GM10266 (cell line): ENCODE measurements around the gene HIKESHI.
"Not testable (repeated sequence)": the region's sequence is repeated elsewhere in the genome, so short reads cannot be mapped to it uniquely, and the experiment has no call there.

Source experiments
- DNase-seq: peaks from one replicate; pipeline ENCODE4 v3.0.0; 2012; ENCODE audit errors: extremely low spot score
- TF ChIP-seq, protein P1 (sequence below): IDR thresholded peaks from 2 replicates; pipeline ENCODE4 v1.5.1; 2012; ENCODE audit warnings: mild to moderate bottlenecking, low read depth; ENCODE audit not compliant: control insufficient read depth, insufficient read depth; ENCODE audit errors: missing control alignments

Gene HIKESHI

DNA sequence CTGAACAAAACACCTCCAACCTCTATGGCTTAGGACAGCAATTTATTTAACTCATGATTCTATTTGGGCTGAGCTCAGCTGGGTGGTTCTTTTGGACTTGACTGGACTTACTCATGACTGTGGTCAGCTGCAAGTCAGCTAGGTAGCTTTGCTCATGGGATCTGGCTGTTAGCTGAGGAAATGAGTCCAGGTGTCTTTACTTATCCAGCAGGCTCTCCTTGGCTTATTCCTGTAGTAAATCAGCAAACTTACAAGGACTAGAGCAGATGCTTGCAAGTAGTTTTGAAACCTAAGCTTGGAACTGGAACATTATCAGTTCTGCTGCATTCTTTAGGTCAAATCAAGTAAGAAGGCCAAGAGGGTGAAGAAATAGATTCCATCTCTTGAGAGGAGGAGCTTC is 8.0 kb upstream of the HIKESHI start:
- no peak for DNase-seq
- TF ChIP-seq, protein P1, sequence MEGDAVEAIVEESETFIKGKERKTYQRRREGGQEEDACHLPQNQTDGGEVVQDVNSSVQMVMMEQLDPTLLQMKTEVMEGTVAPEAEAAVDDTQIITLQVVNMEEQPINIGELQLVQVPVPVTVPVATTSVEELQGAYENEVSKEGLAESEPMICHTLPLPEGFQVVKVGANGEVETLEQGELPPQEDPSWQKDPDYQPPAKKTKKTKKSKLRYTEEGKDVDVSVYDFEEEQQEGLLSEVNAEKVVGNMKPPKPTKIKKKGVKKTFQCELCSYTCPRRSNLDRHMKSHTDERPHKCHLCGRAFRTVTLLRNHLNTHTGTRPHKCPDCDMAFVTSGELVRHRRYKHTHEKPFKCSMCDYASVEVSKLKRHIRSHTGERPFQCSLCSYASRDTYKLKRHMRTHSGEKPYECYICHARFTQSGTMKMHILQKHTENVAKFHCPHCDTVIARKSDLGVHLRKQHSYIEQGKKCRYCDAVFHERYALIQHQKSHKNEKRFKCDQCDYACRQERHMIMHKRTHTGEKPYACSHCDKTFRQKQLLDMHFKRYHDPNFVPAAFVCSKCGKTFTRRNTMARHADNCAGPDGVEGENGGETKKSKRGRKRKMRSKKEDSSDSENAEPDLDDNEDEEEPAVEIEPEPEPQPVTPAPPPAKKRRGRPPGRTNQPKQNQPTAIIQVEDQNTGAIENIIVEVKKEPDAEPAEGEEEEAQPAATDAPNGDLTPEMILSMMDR: no peak

DNA sequence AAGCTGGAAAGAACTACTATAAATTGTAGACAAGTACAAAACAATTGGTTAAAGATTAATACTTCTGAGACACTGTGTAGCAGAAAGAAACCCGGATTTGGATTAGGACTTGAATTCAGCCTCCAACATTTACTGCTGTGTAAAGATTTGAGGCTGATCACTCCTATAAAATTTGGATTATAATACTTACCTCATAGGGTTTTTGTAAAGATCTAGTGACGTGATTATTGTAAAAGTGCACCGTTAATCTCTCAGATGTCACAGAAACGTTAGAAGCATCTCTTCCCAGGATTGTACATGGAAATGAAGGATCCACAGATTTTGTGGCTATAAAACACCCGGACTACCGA is 323 bp upstream of the HIKESHI start:
- TF ChIP-seq, protein P1: no peak
- DNase-seq: no peak

DNA sequence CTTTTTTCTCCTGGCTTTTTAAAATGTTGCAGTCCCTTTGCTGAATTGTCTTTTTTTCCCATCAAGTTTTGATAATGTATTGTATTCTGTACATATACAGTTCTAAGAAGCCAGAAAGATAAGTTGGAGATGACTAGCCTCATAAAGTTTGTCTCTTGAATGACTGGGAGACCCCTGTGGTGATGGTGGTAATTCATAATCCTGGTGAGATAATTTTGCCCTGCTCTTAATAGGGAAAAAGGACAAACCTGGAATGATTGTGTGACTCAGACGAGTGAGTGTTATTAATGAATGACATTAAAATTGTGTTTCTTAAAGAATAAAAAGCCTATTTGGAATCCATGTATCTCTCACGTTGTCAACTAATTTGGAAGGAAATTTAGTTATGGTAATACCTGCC is 1.2 kb downstream of the HIKESHI start:
- DNase-seq: no peak
- TF ChIP-seq, protein P1: no peak

DNA sequence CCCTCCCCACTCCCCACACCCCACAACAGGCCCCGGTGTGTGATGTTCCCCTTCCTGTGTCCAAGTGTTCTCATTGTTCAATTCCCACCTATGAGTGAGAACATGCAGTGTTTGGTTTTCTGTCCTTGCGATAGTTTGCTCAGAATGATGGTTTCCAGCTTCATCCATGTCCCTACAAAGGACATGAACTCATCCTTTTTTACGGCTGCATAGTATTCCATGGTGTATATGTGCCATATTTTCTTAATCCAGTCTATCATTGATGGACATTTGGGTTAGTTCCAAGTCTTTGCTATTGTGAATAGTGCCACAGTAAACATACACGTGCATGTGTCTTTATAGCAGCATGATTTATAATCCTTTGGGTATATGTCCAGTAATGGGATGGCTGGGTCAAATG is 6.7 kb downstream of the HIKESHI start:
- not testable (repeated sequence) for DNase-seq

DNA sequence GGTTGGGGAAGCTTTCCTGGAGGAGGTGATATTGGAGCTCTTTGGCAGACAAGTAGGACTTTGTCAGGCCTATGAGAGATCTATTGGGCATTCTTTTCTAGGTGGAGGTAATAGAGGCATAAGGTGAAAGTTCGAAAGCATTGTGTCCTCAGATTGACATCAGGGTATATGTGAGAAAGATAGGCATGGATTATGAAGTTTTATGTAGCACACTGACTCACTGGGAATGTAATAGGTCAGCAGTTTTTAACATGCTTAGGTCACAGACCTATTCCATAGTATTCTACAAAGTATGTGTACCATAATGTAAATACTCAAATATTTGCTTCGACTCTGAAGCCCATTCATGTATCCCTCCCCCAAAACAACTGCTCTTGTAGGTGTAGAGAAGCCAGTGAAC is 11.8 kb downstream of the HIKESHI start:
- TF ChIP-seq, protein P1: no peak
- DNase-seq: no peak

DNA sequence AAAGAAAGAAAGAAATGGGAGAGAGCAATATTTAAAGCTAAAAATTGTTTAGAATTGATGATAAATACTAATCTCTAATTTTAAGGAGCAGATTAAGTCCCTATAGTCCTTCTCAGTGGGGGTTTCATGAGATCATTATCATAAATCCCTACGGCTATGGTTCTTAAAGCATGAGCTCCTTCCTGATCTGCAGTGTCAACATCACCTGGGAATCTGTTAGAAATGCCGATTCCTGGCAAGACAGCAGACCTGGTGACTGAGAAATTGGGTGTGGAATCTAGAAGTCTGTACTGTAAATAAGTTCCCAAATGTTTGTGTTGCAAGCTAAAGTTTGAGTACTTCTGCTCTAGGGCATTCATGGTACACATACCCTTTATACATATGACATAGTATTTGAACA is 12.6 kb downstream of the HIKESHI start:
- TF ChIP-seq, protein P1: no peak

DNA sequence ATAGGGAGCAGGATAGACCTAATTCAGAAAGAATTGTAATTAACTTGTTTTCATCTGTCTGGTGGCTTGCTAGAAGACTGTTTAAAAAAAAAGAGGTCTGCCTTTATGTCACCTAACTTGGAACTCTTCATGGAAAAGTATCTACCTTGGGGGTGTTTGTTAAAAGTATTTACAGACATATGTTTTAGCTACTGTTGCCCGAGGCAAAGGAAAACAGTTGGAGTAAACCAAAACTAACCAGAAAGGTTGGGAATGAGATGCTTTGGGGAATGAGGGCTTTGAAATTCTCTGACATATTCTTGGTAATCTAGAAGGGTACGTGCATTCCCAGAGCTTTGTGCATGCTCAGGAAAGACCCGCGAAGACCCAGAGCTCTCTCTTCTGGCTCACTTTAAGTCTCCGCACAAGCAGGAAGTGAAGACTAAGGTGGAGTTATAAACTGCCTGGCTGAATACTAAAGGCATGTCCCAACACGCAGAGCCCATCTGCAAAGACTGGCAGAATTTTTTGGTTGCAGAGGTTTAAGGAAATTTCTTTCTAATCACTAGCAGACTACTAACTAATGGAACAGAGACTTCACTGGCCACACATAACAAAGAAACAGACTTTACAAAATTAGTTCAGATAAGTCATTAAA is 33.2 kb downstream of the HIKESHI start:
- TF ChIP-seq, protein P1: no peak
- no peak for DNase-seq

More for the DNA sequence above, 12.6 kb downstream of the HIKESHI start:
- DNase-seq: no peak

DNA sequence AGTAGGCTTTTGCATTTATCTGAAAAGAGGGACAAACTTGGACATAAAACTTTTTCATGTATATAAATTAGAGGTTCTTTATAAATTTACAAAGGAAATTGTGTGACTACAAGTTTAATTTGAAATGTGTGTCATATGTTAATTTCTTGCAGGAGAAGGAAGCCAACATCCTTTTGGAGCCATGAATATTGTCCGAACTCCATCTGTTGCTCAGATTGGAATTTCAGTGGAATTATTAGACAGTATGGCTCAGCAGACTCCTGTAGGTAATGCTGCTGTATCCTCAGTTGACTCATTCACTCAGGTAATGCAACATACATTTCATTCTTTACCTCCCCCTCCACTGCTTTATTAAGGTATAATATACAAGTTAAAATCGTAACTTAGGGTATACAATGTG is 35.2 kb downstream of the HIKESHI start:
- TF ChIP-seq, protein P1: no peak
- DNase-seq: no peak
